Left cardiac atrium (tissue), 4 donors: ENCODE measurements around the gene WNT8B. TPM values are rescaled to one million over a fixed set of nuclear protein-coding genes. Genes with fewer than 3 reads are reported as not detected.

ENCODE experiments used
- ATAC-seq, 2 donors: fragments of 200-7000 bp; cut with Tn5 transposase; one replicate each; pipeline ENCODE4 v1.9.1; 2020; ENCODE audit warnings: mild to moderate bottlenecking in 2 of 2, moderate library complexity in 2 of 2
- DNase-seq: peaks from one replicate; pipeline ENCODE4 v3.0.0-alpha.2; 2020
- intact Hi-C, 2 donors: fragments of 100-400 bp; cut with DNase I; formaldehyde crosslinking; loops; one replicate each; pipeline versions ENCODE4 v1.14.1 to v1.15.1; 2022 to 2023
- long read RNA-seq: library from polyadenylated mRNA; unstranded; transcript quantifications from one replicate; pipeline ENCODE4 v2.0.0, GENCODE V29; 2021
- total RNA-seq, 2 donors: library from RNA; stranded (reverse); fragmentation: NEBNext Ultra II Directional; extraction: Animal tissue kit (Norgen Biotek cat#: 25700); gene quantifications; one replicate each; pipeline ENCODE4 v1.2.1, GENCODE V29; 2021
- donor health status: DM: no; HTN: yes; CAD: no.
- donor health status: DM: no; HTN: yes; CAD: no; lungs with severe emphysema.
- donor health status: DM: yes; HTN: yes; CAD: no.
- donor health status: Dilated cardiomyopathy.

Gene WNT8B
- not detected for total RNA-seq
- long read RNA-seq = 0 reads

GRCh38 chr10:100462709-100463108 lies at the start of gene WNT8B:
TSS of gene WNT8B (plus strand) at chr10:100463009. CDS start at chr10:100463169, 160 bp downstream.
- ATAC-seq (no peak), DNase-seq (no peak)
- intact Hi-C loops = no loop called here

- DNase-seq (no peak), ATAC-seq (no peak)
- intact Hi-C loops = no loop called here
Observed at GRCh38 chr10:100413173-100413572, 49.6 kb upstream of the WNT8B start.

- ATAC-seq (no peak), DNase-seq (no peak)
- intact Hi-C loops = no loop called here
Observed at GRCh38 chr10:100419911-100420449, 42.8 kb upstream of the WNT8B start.

- no peak for ATAC-seq
- intact Hi-C loops = no loop called here
- DNase-seq = no peak
Observed at GRCh38 chr10:100427374-100427773, 35.4 kb upstream of the WNT8B start.

- ATAC-seq (peak; percentile 92 to 96), DNase-seq (peak; percentile 91)
- intact Hi-C loops = loop anchor here (1.0 to 5.0 kb wide), 4 partner anchors 91 to 444 kb away; no protein-coding TSS in a partner anchor
Observed at GRCh38 chr10:100433253-100434240, 29.3 kb upstream of the WNT8B start.

- DNase-seq (no peak), ATAC-seq (no peak)
- intact Hi-C loops = no loop called here
Observed at GRCh38 chr10:100436255-100436654, 26.6 kb upstream of the WNT8B start.

- ATAC-seq = no peak
- intact Hi-C loops = no loop called here
Observed at GRCh38 chr10:100438674-100439315, 24.0 kb upstream of the WNT8B start.

GRCh38 chr10:100442548-100442947 lies 20.3 kb upstream of the WNT8B start:
- intact Hi-C loops = loop anchor here in 1 of 2 donors (10.0 kb wide), 1 partner anchor 432 kb away; no protein-coding TSS in a partner anchor
- DNase-seq (no peak), ATAC-seq (no peak)

More at GRCh38 chr10:100438674-100439315, 24.0 kb upstream of the WNT8B start:
- no peak for DNase-seq

- no peak for ATAC-seq
- DNase-seq = no peak
- intact Hi-C loops = loop anchor here in 1 of 2 donors (10.0 kb wide), 1 partner anchor 429 kb away; no protein-coding TSS in a partner anchor
Observed at GRCh38 chr10:100446130-100446761, 16.6 kb upstream of the WNT8B start.

GRCh38 chr10:100447663-100448062 lies 15.1 kb upstream of the WNT8B start:
- ATAC-seq (no peak), DNase-seq (no peak)
- intact Hi-C loops = loop anchor here in 1 of 2 donors (10.0 kb wide), 1 partner anchor 427 kb away; no protein-coding TSS in a partner anchor

- ATAC-seq = peak in 1 of 2 donors; percentile 23
- DNase-seq = no peak
- intact Hi-C loops = loop anchor here in 1 of 2 donors (10.0 kb wide), 1 partner anchor 426 kb away; no protein-coding TSS in a partner anchor
Observed at GRCh38 chr10:100448951-100449350, 13.9 kb upstream of the WNT8B start.

- ATAC-seq = no peak
- intact Hi-C loops = no loop called here
- DNase-seq = no peak
Observed at GRCh38 chr10:100468322-100468721, 5.5 kb downstream of the WNT8B start.

GRCh38 chr10:100468978-100469377 lies 6.2 kb downstream of the WNT8B start:
- intact Hi-C loops = no loop called here
- DNase-seq (no peak), ATAC-seq (no peak)

- intact Hi-C loops = no loop called here
- ATAC-seq (no peak), DNase-seq (no peak)
Observed at GRCh38 chr10:100469756-100470155, 6.9 kb downstream of the WNT8B start.

GRCh38 chr10:100470367-100470766 lies 7.6 kb downstream of the WNT8B start:
- no peak for DNase-seq
- no peak for ATAC-seq
- intact Hi-C loops = no loop called here

GRCh38 chr10:100477970-100478369 lies 15.2 kb downstream of the WNT8B start:
- no peak for DNase-seq
- no peak for ATAC-seq
- intact Hi-C loops = no loop called here

GRCh38 chr10:100479037-100479436 lies 16.2 kb downstream of the WNT8B start:
- DNase-seq = no peak
- intact Hi-C loops = no loop called here
- no peak for ATAC-seq

- ATAC-seq (no peak), DNase-seq (no peak)
- intact Hi-C loops = no loop called here
Observed at GRCh38 chr10:100480002-100480401, 17.2 kb downstream of the WNT8B start.

GRCh38 chr10:100481462-100482081 lies 18.8 kb downstream of the WNT8B start:
- ATAC-seq (peak; percentile 97 to 98), DNase-seq (peak; percentile 77)
- intact Hi-C loops = no loop called here
